HG03066 (cell line): Measurements from ENCODE around the gene BDKRB1.

Experiments
- ATAC-seq: cut with Tn5 transposase; IDR thresholded peaks from one replicate; pipeline ENCODE4 v1.9.1; 2021; ENCODE audit warnings: low read depth; ENCODE audit not compliant: unreplicated experiment

The BDKRB1 gene

GRCh38 chr14:96275177-96276112 lies 19.4 kb downstream of the BDKRB1 start:
- no peak for ATAC-seq

- ATAC-seq = no peak
These were observed 21.9 kb downstream of the BDKRB1 start for GRCh38 chr14:96277890-96278289.

GRCh38 chr14:96279564-96279963 lies 23.6 kb downstream of the BDKRB1 start:
- ATAC-seq = no peak

- ATAC-seq = no peak
These were observed 24.1 kb downstream of the BDKRB1 start for GRCh38 chr14:96280104-96280503.

GRCh38 chr14:96281486-96281885 lies 25.5 kb downstream of the BDKRB1 start:
- ATAC-seq = no peak

GRCh38 chr14:96284008-96284407 lies 28.0 kb downstream of the BDKRB1 start:
- no peak for ATAC-seq

GRCh38 chr14:96284430-96284829 lies 28.4 kb downstream of the BDKRB1 start:
- ATAC-seq = no peak

- ATAC-seq = no peak
These were observed 29.7 kb downstream of the BDKRB1 start for GRCh38 chr14:96285667-96286066.

GRCh38 chr14:96286251-96286650 lies 30.2 kb downstream of the BDKRB1 start:
- no peak for ATAC-seq

GRCh38 chr14:96287856-96288255 lies 31.8 kb downstream of the BDKRB1 start:
- ATAC-seq = no peak

GRCh38 chr14:96294246-96294645 lies 38.2 kb downstream of the BDKRB1 start:
- no peak for ATAC-seq

- no peak for ATAC-seq
These were observed 41.0 kb downstream of the BDKRB1 start for GRCh38 chr14:96297000-96297399.

GRCh38 chr14:96297997-96298515 lies 42.0 kb downstream of the BDKRB1 start:
- ATAC-seq = no peak

- no peak for ATAC-seq
These were observed 43.4 kb downstream of the BDKRB1 start for GRCh38 chr14:96299441-96299840.

GRCh38 chr14:96303981-96304380 lies 48.0 kb downstream of the BDKRB1 start:
- ATAC-seq = no peak

- no peak for ATAC-seq
These were observed 48.9 kb downstream of the BDKRB1 start for GRCh38 chr14:96304956-96305355.

GRCh38 chr14:96307434-96307833 lies 51.4 kb downstream of the BDKRB1 start:
- ATAC-seq = no peak

- ATAC-seq = no peak
These were observed 53.3 kb downstream of the BDKRB1 start for GRCh38 chr14:96309133-96309895.

- ATAC-seq = no peak
These were observed 53.9 kb downstream of the BDKRB1 start for GRCh38 chr14:96309896-96310330.

GRCh38 chr14:96310906-96311305 lies 54.9 kb downstream of the BDKRB1 start:
- ATAC-seq = no peak
